Activated effector memory CD4-positive, alpha-beta T cell treated with anti-CD3 and anti-CD28 coated beads, Interleukin-2, amount 50 U/mL, for 16 hours (primary cell): Measurements from ENCODE around the gene MINDY4.

Source experiments
- DNase-seq: peaks from one replicate; pipeline ENCODE4 v3.0.0-alpha.2; 2020

The MINDY4 gene

DNA sequence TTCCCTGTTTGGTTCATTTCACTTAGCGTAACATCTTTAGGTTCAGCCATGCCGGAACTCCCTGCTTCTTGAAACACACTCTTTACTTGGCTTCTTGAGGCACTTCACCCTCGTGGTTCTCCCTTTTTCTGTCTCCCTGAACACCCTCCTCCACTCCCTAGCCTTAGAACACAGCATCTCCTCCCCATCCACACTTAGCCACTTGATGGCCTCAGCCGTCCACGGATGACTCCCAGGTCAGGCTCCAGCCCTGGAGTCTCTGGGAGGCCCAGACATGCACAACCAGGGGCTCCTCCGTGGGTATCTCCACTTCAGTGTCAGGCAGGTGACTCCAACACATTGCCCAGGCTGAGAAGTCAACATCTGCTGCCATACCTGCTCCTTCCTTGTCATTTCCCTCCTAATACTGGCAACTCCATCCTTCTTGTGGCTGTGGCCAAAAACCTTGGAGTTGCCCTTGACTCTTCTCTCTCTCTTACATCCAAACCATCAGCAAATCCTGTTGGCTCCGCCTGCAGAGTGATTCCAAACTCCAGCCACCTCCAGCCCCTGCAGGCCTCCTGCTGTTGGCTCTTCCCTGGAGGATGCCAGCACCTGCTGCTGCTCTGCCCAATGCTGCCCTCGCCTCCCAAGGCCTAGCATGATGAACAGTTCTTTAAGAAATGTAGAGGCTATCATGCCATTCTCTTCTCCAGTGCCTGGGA lies 27.7 kb upstream of the MINDY4 start:
- DNase-seq, result no peak

DNA sequence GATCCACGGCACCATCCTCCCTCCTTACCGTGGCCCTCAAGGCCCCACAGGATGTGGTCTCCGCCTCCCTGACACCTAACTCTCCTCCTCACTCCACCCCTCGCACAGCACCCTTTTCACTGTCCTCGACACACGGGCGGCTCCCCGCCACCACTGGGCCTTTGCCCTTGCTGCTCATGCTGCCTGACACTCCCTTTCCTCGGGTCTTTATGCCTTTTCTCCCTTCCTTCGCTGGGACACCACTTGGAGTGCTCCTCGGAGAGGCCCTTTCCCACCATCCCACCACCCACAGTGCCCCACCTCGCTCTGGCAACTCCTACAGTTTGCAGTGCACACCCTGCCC lies 27.2 kb upstream of the MINDY4 start:
- DNase-seq, result no peak

DNA sequence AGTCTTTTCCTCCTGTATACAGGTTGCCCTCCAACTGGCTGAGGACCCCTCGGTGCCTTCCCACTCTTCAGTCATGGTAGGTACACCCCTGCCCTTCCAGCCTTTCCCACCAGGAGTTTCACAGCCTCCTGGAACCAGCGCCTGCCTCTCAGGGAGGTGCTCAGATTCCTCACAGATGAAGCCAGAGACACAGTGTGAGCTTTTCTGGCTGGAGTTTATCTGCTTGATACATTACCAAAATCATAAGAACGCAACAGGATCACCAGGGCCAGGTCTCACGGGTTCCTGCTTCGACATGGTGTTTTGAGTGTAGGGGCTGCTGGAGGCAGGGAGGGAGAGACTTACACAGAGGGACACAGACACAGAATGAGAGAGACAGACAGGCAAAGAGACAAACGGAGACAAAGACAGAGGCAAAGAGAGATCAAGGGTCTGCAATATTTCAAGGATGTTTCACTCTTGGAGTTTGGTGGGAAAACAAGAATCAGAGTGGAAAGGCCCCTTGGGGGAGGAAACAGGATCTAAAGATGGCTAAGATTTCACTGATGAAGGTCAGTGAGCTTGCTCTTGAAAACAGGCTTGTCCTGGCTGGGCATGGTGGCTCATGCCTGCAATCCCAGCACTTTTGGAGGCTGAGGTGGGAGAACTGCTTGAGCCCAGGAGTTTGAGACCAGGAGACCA lies 25.8 kb upstream of the MINDY4 start:
- DNase-seq, result no peak

DNA sequence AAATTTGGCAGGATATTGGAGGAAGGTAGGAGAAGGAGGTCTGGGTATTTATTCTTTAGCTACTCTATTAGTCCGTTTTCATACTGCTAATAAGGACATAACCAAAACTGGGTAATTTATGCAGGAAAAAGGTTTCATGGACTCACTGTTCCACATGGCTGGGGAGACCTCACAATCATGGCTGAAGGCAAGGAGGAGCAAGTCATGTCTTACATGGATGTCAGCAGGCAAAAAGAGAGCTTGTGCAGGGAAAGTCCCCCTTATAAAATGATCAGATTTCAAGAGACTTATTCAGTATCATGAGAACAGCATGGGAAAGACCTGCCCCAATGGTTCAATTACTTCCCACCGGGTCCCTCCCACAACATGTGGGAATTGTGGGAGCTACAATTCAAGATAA lies 21.2 kb upstream of the MINDY4 start:
- no peak for DNase-seq

DNA sequence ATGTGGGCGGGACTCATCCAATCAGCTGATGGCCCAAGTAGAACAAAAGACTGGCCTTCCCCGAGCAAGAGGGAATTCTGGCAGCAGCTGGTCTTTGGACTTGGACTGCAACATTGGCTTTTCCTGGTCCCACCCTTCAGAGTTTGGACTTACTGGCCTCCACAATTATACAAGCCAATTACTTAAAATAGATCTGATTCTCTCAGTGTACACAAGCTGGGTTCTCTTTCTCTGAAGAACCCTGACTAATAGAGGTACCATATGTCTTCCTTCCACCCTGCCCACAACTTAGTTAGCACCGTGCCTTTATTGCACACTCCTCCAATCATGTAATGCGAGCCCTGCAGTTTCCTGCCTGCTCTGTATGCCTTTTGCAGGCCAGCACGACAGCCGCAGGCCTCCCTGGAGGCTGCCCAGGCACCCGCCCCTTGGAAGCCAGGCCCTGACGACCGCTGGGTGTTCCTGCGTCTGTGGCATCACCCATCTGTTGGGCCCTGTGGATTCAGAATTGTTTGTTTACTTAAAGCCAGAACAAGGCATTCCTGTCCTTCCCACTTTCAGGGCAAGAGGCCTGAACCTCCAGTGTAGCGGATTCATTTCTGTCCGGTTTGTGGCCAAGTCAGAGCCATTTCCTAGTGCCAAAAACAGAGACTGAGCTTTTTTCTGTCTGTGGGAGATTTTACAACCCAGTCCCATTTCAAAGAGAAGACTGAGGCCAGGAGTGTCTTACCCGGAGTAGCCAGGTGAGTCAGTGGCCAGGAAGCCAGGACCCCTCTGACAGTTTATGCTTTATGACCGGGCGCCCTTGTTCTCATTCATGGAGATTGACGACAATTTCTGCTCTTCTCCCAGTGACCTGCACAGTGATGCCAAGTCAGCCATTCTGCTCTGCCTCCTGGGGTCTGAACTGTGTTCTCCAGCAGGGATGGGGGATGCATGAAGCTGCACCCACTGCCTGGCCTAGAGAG lies 20.2 kb upstream of the MINDY4 start:
- DNase-seq, result no peak

DNA sequence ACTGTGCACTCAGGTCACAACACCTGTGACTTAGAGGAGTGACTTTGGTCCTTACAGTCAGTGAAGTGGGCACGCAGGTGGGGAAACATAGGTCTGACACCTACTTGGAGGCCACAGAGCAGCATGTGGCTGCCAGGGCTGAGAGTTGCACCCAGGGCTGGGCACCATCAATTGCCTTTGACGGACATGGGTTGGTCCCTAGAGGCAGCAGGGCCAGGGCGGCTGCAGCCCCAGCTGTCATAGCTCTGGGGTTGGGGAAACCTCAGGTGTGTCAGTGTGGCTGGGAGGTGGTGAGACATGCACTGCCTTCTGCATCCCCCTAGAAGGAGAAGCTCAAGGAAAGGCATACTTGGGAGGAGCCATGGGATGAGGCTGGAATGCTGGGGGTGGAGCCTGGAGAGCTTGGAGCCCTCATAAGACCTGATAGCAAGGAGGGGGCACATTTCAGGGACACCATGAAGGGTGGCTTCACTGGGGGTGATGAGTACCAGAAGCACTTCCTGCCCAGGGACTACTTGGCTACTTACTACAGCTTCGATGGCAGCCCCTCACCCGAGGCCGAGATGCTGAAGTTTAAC lies 19.4 kb upstream of the MINDY4 start, which contains the start of gene INMT:
Gene INMT, plus strand, starts transcription at position 440 of the 578 bp plus-strand sequence. Its CDS starts 16 bp downstream, at position 456.
- DNase-seq, result no peak

DNA sequence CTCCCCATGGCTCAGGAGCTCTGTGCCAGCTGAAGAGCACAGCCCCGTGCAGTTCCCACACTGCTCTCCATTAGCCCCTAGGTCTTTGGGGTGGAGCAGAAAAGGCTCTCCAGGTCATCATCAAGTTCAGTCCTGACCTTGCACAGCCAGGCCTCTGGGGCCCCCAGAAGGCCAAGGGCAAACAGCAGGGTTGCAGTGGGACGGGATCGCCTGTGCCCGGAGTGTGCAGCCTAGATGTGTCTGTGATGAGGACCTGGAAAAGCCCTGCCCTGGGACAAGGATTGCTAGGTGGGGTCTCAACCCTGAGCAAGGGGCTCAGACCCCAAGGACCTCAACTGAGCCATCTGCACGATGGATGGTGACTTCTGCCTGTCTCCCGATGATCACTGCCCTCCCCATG lies 18.7 kb upstream of the MINDY4 start:
- DNase-seq, result no peak

DNA sequence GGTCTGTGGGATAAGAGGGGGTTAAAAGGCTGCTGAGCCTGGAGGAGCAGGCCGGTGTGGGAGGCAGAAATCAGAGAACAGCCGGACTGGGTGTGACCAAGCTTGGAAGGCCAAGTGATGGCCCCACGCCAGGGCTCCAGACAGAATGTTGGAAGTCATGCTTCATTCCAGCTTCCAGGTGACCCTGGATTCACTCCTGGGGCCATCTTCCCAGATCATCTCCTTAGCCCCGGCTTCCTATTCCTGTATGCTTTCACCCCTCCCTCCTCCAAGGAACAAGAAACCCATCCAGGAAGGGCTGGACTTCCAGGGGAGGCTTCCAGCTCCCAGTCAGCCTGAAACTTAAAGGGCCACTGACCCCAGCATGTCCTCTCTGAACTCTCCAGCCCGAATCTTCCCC lies 18.2 kb upstream of the MINDY4 start:
- no peak for DNase-seq

DNA sequence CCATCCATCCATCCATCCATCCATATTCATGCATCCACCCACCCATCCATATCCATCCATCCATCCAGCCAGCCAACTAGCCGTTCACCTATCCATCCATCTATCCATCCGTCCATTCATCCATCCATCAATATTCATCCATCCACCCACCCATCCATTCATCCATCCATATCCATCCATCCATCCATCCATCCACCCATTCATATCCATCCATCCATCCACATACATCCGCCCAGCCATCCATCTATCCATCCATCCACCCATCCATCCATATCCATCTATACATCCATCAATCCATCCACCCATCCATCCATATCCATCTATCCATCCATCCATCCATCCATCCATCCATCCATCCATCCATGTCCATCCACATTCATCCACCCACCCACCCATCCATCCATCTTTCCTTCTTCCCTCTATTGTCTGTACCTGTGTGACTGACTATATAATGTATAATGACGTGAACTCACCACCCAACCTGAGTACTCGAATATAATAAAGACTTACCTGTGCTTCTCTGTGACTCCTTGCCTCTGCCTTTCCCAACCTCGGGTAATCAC lies 16.8 kb upstream of the MINDY4 start:
- no peak for DNase-seq

DNA sequence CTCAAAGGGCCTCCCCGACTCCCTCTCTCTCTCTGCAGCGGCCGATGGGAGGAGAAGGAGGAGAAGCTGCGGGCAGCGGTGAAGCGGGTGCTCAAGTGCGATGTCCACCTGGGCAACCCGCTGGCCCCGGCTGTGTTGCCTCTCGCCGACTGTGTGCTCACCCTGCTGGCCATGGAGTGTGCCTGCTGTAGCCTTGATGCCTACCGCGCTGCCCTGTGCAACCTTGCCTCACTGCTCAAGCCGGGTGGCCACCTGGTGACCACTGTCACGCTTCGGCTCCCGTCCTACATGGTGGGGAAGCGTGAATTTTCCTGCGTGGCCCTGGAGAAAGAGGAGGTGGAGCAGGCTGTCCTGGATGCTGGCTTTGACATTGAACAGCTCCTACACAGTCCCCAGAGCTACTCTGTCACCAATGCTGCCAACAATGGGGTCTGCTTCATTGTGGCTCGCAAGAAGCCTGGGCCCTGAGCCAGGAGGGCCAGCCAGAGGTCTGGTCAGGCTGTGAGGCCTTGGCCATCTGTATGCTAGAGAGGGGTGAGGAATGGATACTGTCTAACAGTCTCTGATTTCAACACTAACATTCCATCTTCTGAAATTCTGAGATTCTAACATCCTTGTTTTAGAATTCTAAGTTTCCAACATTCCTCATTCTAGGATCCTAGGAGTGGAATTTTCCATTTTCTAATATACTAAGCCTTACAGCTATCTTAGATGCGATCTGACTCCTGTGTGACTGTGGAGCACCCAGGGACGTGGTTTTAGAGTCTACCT lies 15.6 kb upstream of the MINDY4 start:
- no peak for DNase-seq

DNA sequence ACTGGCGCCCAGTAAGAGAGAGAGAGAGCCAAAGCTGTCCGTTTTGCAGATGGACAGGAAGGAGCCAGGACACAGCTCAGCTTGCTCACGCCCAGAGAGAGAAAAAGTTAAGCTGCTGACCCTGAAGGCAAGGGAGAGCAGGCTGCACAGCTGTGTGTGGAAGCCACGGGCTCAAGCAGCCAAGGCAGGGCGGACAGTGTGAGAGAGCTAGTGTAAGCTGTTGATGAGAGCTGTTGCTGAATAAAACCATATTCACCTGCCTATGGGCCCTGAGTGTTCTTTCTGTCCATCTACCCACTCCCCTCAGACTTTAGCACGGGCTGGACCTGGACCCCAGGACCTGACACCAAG lies 13.9 kb upstream of the MINDY4 start:
- no peak for DNase-seq

DNA sequence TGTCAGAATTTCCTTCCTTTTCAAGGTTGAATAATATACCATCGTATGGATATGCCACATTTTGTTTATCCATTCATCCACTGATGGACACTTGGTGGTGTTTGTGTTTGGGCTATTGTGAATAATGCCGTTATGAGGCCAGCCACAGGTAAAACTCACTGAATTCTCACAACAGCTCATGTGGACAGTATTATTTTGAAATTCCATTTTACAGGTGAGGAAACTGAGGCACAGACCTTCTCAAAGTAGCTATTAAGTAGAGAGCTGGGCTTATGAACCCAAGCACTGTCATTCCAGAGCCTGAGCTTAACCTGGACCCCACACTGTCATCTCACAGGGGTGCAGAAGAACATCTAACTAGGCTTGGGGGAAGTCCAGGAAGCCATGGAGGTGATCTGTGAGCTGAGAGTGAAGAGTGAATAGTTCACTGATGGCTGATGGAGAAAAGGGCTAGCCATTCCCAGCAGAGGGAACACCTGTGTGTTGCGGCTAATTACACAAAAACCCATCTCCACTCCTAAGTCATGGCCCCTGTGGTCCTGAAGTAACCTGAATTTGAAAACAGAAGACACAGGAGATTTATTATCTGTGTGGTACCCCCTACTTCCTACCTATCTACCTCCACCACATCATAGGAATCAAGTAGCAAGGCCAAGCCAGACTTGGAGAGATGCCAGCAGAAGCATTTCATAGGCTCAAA lies 10.6 kb upstream of the MINDY4 start:
- no peak for DNase-seq

DNA sequence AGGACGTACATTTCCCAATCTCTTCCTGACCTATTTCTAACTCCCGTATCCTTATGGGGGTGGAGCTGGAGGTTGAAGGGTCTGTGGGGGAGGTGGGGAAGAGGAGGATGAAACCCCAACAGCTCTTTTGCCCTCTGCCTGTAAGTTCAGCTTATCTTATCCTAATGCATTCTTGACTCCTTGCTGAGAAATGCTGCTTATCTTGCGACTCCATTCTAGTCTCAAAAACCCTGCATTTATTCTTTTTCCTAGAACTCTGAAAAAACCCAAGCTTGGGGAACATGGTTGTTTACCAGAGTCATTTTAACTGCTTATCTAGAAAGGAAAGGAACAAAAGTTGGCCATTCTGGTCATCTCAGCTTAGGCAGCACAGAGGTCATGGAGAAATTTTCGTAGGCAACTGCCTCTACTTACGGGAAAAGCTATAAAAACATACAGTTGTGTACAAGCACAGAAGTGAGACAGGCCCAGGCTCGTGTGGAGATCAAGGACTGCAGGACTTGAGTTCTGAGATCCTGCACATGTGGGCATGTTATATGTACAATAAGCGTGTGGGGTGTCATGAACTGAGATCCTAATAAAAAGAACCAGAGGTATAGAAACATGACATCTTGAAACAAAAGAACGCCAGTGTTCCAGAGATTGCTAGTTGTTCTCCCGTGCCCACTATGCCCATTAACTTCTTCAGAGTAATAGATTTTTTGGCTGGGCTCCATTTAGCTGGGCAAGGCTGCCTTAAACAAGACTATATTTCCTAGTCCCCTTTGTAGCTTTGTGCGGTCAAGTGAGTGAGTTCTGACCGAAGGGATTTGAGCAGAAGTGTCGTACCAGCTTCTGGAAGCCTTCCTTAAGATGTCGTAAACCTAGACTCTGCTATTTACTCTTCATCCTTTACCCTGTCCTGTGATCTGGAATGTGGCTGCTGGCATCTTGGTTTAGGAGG lies 9.7 kb upstream of the MINDY4 start:
- no peak for DNase-seq

DNA sequence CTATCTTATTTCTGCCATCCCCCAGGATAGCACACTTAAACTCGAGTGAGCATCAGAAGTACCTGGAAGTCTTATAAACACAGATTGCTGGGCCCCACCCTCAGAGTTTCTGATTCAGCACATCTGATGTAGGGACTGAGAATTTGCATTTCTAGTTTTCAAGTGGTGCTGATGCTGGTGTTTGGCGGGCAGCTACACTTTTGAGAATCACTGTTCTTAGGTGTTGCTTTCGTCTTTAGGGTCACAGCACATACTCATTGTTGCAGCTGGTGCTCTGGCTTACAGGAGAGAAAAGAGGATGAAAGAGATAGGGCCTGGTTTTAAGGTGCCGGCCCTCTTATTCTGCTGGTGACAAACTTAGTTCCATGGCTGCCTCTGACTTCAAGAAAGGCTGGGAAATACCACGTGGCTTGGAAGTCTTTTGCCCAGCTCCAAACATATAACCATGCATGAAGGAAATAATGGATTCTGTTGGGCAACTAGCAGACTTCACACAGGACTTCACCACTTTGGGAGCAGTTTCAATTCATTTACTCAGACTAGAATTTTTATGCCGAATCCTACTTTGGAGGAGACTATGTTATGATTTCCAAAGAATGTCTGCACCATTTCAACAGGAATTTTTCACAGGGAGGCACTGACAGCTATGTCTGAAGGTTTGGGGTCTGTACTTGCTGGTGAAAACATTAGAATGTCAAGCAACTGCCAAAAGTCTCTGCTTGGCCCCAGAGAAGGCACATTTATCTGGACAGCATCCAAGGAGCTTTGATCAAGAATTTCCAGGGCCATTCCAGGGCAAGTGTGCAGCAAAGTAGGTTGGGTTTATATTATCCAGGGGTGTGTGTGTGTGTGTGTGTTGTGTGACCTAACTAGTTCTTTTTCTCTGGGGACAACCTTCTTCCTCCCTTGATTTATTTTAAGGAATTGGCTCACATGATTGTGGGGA lies 6.9 kb upstream of the MINDY4 start:
- DNase-seq, result no peak

DNA sequence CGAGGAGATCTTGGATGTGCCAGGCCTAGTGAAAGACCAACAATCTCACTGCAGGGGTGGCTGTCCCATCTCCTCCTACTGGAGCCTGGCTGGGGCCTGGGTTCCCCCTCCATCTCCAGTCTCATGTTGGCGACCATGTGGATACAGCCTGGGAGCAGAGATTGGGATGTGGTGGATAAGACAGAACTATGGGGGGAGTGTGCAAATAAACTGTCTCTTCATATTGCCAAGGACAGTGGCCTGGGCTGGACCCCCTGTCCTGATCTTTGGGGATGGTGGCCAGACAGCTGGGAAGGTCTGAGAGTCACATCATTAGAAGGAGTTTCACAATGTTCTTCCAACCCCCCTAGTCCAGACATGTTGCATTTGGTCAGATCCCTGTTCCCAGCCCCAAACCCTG lies 5.8 kb upstream of the MINDY4 start:
- no peak for DNase-seq

DNA sequence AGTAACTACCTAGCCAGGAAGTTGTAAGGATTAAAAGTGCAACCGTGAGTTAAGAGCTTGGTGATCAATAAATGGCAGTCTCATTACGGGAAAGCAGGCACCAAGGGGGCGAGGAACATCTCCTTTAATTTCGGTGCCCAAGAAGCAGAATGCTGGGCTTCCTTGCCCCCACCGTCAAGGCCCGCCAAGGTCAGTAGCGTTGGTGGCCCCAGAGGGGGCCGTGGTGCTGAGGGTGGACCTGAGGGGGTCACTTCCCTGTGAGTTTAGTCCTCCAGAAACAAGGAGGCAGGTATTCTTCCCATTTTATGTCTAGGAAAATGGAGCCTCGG lies 408 bp upstream of the MINDY4 start:
- DNase-seq, result no peak

DNA sequence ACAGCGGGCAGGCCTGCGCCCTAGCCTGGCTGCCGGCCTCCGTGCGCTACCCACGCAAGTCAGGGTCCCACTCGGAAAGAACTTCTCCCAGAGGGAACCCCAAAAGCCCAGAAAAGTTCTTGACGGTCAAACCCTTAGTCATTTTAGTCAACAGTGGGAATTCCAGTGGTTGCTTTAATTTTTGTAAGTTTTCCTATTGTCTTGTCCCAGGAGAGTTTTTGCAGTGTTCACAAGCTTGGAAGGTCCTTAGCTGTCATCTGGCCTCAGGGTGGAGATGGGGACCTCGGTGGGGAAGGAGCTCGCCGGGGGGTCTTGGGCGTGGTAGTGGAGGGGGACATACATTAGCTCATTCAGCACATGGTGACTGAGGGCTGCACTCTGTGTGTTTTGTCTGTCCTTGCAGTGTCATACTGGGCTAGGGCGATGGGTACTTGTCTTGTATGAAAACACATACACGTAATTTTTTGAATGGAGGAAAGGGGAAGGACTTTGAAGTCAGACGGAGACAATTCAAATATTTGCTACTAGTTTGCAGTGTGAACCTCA lies 736 bp downstream of the MINDY4 start:
- no peak for DNase-seq

DNA sequence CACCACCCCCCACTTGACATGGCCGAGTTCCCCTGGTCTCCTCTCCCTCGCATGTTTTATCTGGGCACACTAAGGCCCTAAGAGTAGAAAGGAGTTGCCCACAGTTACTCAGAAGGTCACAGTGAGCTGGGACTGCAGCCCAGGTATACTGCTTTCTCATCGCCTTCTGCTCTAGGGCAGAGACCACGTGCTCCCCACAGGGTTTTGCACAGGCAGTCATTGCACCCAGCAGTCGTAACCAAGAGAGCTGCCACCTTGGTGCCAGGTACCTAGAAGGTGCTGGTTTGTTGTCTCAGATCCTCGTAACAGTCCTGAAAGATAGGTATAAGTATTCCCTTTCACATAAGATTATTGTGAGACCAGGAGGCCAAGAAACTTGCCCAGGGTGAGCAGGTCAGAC lies 1.8 kb downstream of the MINDY4 start:
- no peak for DNase-seq

DNA sequence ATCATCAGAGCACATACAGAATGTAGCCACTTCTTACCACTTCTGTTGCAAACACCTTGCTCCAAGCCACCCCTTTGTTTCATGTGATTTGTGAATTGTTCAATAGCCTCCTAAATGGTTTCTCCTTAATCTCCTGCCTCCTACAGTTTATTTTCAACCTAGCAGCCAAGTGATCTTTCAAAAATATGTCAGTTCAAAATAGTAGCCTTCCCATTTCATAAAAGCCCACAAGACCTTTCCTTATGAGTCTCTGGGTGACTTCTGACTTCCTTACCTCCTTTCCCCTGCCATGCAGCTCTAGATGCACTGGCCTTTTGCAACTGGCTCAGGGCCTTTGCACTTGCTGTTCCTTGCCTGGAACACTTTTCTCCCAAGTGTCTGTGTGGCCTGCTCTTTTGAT lies 4.8 kb downstream of the MINDY4 start:
- DNase-seq, result no peak
